SW 1271 (cell line): ENCODE data around the gene GAK.

ENCODE experiments used
- DNase-seq, 2 experiments: peaks; one replicate each; lab custom pipeline; 2025; lab: John Stamatoyannopoulos, UW

GAK gene

DNA sequence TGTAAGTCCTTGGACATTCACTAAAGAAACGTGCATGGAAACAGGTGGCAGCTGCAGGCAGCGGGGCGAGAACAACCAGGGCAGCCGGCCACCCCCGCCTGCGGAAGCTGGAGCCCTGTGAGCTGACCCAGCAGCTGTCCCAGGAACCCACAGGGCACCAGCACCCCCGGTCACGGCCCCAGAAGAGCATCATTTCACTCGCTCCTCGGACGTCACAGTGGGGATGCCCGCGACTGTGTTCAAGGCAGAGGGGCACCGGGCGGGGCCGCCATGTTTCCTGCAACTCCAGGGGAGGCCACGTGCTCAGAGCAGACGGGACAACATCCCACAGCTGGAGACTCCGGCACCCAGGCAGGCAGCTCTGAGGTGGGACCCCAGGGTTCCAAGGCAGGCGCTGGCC, 61.2 kb downstream of the GAK start:
- DNase-seq = no peak

DNA sequence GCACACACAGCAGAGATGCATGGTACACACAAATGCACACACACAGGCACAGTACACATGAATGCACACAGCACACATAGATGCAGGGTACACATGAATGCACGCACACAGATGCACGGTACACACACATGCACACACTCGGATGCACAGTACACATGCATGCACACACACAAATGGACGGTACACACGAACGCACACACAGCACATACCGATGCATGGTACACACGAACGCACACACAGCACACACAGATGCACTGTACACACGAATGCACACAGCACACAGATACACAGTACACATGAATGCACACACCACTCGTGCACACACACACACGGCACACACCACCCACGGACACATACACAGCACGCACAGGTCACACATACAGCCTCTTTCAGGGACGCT, 62.3 kb downstream of the GAK start:
- DNase-seq = no peak

DNA sequence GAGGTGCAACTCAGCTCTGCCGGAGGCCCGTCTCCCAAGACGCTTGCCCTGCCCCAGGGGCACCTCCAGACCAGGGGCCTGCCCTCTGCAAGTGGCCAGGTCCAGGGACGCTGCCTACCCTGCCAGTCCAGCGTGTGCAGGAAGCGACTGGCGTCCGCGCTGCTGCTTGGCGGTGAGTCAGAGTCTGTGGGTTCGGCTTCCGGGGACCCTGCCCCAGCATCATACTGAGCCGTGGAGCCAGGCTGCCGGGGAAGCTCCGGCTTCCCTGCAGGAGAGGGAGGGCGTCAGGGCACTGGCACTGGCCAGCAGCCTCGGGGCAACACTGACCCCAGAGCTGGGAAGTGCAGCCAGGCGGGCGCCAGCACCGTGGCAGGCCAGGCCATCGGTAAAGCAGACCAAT, 63.7 kb downstream of the GAK start:
- DNase-seq = no peak

DNA sequence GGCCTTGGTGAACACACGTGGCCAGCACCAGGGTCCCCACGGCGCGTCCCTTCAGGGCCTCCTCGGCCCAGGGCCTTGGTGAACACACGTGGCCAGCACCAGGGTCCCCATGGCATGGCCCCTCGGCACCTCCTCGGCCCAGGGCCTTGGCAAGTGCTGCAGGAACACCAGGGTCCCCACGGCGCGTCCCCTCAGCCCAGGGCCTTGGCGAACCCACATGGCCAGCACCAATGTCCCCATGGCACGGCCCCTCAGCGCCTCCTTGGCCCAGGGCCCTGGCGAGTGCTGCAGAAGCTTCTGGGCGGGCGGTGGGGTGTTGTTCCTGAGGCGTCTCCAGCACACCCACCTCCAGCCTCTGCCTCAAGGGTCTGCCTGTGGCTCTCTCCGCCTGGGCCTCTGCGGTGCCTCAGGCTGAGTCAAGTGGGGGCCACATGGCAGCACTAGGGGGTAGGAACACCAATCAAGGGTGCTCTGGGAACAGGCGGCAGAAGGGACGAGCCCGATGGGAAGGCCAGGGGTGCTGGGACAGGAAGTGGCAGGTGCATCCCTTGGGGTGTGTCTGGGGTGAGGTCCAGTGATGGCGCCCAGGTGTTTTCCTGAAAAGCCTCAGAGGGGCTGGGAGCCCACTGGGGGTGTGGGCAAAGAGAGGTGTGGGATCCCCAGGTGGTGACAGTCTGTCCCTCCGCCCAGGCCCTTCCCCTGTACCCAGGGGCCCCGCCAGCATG, 64.4 kb downstream of the GAK start:
- no peak for DNase-seq

DNA sequence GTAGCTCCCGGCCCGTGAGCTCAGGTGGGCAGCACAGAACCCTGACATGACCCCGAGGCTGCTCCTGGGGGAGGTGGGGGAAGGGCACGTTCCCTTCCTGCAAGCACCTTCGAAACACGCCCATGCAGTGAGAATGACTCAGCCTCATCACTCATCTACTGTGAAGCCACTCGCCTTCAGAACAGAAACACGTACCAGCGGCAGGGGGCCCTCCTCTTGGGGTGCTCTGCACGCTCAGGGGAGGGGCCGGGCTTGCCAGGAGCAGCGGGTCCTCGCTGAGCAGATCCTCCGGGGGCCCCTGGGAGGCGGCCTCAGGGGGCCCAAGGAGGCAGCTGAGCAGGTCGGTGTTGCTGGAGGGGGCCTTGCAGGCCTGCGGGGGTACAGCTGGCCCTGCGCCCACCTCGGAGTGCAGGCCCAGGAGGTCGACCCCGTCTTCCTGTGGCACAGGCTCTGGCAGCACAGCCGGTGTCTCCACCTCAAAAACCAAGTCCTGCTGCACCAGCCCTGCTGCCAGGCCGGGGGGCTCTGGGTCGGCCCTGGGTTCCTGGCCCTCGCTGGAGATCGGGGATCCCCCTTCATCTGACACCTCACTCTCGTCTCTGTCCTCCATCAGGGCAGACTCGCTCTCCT, 65.2 kb downstream of the GAK start:
- no peak for DNase-seq

DNA sequence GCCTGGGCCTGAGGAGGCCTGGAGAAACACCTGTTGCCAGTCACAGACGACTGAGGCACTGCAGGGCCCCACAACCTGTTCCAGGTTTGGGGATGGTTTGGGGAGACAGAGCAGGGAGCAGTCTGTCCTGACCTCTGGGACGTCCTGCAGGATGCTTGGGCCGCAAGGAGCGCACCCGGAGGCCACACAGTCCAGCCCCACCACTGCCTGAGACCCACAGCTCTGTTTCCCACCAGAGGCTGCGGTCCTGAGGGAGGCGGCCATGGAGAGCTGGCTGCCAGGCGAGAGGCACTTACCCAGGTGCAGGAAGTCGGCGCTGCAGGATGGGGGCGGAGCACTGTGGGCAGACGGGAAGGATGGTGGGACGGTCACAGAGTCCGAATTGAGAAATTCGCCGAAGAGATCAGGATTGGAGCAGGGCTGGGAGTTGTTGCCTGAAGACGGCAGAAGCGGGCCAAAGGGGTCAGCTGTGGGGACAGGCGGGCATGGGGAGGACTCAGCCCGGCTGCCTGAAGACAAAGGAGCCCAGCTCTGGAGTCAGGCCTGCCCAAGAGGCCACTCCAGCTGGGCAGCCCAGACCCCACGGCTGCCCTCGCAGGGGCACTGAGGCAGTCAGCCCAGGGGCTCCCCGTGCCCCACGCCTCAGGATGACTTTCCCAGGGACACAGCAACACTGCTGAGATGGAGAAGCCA, 65.9 kb downstream of the GAK start:
- no peak for DNase-seq

DNA sequence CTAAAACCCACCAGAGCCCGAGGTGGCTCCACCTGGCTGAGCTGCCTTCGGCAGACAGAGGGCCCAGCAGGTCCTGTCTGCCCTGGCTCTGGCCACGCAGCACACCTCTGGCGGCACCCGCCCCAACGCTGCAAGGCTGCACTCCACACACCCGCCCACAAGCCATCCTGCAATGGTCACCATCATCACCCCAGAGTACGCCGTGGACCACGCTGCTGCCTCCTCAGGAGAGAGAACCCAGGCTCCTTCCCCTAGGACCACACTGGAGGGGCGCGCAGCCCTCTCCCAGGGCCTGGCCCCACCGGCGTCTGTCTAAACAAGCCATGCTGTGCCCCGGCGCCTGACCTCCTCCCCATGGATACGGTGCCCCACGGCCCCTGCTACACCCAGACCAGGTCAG, 66.5 kb downstream of the GAK start:
- no peak for DNase-seq

DNA sequence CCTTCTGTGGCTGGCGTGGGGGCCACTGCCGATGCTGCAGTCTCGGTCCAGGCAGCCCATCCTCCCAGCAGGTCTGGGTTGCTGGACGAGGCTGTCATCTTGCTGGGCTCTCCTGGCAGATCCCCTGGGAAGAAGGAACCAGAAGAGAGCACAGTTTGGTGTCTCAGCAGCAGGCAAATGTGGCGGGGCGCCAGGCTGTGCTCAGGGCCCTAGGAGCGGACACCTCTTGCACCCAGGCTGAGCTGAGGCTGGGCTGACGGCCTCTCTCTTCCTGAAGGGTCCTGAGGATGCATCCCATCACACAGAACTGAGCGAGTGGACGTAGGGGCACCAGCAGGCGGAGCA, 67.0 kb downstream of the GAK start:
- DNase-seq = no peak

DNA sequence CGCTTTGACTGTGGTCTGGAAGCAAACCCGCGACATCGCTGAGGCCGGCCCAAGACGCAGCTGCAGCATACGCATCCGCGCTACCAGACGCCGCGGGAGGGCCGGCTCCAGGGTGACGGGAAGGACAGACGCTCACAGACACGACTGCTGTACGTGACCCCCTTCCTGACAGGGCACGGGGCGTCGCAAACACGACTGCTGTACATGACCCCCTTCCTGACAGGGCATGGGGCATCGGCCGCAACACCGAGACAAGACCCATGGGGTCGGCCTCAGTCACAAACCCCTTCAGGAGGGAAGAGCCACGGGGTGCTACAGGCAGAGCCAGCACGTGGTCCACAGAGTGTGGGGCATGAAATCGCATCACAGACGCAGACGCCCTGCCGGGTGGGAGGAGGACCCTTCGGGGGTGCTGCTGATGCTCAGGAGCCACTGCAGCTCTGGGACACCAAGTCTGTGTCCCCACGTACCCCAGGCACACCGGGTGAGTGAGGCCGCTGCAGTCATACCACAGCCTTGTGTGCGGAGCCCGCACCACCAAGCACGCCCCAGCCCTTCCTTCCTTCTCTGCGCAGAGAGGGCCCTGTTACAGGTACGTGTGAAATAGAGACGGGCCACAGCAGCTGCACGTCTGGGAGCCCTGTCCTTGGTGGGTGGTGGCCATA, 67.5 kb downstream of the GAK start:
- DNase-seq = no peak

DNA sequence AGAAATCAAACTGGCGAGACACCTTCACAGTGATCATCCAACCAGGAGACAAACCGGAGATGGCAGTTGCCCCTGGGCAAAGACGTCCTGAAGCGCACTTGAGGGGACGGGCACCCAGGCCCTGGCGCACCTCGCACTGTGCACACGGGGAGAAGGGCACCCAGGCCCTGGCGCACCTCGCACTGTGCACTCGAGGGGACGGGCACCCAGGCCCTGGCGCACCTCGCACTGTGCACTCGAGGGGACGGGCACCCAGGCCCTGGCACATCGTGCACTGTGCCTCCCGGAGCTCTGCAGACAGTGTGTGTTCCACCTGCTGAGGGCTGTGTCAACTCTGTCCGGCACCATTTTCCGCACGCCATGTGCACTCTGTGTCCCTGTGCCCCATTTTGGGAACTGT, 71.6 kb downstream of the GAK start:
- DNase-seq = no peak

DNA sequence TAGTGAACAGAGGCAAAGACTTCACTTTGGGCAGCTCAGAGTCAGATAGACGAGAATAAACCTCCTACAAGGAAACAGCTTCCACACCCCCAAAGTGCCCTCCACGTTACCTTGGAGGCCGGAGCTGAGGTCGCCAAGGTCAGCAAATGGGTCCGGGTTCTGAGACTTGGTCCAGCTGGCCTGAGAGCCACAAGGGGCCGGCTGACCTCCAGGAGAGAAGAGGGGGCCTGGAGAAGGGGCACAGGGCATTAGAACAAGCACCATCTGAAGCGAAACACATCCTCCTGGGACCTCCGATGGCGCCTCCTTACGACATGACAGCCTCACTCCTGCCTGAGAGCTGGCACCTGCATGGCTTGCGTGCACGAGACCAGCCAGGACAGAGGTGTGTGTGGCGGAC, 72.6 kb downstream of the GAK start:
- DNase-seq = no peak

DNA sequence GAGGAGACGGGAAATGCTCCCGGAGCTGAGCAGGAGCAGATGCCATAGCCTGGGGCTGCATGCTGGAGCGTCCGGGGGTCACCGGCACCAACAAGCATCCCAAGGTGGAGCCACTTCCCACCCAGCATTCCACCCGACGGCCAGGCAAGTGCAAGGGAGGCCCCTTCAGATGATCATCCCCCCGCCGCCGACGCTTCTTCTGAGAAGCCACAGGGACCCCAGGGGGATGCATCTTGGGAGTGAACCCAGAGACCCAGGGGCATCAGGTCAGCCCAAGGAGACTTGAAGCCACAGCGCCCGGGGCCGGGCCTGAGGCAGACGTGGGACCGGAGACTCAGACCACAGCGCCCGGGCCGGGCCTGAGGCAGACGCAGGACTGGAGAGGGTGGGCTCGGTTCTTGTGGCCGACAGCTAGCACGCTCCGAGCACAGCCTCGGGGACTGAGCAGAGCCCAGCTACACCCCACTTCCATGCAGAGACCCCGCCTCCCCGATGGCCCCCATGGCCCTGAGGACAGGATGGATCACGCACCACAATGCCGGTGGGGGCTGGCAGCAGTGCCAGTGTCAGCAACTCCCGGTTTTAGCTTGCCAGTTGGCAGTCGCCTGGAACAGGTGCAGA, 73.2 kb downstream of the GAK start:
- no peak for DNase-seq

DNA sequence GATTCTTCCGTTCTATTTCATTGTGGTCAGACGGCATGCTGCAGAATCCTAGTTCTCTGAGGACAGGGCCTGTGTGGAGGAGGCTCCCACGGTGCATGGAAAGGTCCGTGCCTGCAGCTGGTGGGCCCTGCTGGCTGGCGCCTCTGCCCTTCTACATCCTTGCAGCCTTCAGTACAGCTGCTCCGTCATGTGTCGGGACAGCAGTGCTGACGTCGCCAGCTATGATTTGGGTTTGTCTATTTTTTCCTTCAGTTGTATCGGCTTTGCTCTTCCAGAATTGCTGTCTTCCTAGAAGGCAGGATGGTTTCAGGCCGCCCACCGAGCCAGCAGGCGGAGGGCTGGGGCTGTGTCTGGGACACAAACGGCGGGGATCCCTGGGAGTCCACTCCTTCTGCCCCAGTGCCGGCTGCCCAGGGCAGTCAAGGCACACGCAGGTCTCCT, 74.1 kb downstream of the GAK start:
- DNase-seq = no peak

DNA sequence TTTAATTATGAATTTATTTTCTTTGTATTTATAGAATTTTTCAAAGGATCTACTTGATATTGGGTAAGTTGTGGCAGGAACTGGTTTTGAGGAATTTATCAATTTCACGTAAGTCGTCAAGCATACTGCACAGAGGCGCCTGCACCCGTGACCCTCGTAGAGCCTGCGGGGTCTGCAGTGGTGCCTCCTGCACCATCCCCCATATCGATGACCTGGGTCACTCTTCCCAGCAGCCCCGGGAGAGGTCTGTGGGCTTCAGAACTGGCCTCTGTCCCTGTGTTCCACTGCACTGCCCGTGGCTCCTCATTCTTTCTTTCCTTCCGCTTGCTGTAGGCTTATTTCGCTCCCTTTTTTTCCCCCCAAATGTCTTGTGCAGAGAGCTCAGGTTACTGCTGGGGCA, 74.7 kb downstream of the GAK start:
- no peak for DNase-seq

DNA sequence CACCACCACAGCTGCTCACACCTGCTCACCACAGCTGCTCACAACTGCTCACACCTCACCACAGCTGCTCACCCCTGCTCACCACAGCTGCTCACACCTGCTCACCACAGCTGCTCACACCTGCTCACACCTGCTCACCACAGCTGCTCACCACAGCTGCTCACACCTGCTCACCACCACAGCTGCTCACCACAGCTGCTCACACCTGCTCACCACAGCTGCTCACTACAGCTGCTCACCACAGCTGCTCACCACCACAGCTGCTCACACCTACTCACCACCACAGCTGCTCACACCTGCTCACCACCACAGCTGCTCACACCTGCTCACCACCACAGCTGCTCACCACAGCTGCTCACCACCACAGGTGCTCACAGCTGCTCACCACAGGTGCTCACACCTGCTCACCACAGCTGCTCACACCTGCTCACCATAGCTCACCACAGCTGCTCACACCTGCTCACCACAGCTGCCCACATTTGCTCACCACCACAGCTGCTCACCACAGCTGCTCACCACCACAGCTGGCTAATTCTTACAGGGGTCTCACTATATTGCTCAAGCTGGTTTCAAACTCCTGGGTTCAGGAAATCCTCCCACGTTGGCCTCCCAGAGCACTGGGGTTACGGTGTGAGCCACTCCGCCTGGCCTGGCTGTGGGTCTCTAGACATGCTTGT, 75.8 kb downstream of the GAK start:
- DNase-seq = no peak

DNA sequence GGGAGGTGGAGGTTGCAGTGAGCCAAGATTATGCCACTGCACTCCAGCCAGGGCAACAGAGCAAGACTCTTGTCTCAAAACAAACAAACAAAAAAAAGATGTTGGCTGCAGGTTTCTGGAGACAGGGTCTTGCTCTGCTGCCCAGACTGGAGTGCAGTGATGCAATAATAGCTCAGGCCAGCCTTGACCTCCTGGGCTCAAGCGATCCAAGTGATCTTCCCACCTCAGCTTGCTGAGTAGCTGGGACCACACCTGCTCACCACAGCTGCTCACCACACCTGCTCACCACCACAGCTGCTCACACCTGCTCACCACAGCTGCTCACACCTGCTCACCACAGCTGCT, 76.3 kb downstream of the GAK start:
- DNase-seq = no peak

DNA sequence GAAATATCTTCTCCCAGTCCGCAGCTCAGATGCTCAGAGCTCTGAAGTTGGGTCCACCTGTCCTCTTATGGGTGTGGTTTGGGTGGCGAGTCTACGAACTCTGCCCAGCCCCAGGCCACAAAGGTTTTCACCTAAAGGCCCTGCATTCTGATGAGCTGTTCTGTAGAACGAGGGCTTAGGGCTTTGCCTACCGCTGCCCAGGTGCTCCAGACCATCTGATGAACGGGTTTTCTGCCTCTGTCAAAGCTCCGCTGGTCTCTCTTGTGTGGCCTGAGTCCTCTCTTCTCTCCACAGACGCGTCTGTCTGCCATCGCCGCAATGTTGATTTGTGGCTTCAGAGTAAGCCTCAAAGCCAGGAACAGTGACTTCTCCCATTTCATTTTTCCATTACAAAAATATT, 77.8 kb downstream of the GAK start:
- DNase-seq = no peak

DNA sequence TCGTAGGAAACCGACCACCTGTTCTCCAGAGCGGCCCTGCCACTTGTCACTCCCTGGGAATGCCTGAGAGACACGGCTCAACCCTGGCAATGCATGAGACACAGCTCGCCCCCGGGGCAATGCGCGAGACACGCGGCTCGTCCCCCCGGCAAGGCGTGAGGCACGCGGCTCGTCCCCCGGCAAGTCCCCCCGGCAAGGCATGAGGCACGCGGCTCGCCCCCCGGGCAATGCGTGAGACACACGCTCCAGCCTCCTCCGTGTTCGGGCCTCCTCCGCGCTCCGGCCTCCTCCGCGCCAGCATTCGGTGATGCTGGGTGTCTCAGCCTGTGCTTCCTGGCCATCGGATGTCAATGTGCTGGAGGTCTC, 78.7 kb downstream of the GAK start:
- no peak for DNase-seq

DNA sequence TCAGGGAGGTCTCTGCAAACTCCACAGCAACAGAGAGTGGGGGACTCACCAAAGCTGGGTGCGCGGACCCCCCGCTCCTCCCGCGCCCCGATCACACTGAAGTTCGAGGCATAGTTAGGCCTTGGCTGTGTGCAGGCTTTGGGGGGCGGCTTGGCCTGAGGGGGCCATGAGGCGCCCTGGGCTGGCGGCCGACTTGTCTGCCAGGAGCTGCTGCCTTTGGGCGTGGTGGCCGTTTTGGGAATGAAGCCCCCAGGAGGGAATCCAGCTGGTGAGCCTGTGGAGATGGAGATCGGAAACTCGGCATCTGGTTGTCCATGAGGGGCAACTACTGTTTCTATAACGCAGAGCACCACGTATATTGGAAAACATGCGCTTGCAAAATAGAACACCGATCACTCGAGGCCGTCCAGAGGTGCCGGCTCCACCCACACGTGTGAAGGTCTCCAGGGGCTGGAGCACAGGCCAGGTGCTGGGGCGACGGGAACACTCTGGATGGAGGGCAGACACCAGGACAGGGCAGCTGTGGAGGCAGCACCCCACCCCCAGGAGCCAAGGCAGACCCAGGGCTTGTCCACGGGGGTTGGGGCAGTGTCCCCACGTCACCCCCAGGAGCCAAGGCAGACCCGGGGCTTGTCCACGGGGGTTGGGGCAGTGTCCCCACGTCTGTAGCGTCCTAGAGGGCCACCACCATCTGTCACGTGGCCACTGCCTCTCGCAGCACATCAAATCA, 80.2 kb downstream of the GAK start:
- DNase-seq = no peak

DNA sequence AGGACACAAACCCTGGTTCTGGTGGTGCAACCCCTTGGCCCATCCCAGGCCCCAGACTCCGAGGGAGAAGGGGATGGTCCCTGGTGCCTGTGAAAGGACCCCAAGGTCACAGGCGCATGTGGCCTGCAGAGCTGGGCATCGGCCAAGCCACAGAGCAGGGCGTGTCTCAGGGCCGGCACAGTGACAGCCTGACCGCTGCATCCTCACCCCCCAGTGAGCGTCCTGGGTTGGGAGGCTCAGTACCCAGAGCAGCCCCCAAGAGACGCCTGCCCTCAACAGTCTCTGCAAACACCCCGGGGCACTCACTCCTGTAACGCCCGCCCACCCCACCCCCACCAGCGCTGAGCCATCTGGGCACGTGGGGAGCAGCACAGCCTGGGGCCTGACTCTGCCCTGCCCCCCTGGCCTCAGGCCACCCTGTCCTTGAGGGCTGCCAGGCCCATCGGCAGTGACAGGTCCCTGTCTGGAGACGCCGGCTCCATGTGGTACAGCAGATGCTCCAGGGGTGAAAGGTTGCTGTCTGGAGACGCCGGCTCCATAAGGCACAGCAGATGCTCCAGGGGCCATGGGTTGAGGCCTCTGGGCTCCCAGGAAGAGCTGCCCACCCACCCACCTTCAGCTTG, 81.7 kb downstream of the GAK start:
- DNase-seq = no peak
